ENCODE results near the gene SULT1E1.

DNA sequence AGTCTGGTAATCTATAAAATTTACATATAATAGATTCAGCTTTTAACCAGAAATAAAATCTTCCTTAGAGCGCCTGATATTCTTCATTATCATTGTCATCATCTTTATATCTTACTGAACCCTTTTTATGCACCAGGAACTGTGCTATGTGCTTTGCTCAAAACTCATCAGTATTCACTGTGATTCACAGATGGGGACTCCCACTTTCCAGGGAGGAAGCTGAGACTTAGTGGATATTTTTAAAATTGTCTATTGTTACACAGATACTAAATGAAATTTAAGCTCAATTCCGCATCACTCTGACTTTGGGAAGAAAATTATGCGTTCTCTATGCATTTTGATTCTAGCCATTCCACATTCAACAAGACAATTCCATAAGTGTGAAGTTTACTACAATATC is 34.8 kb upstream of the SULT1E1 start:
- TF ChIP-seq, protein P1, sequence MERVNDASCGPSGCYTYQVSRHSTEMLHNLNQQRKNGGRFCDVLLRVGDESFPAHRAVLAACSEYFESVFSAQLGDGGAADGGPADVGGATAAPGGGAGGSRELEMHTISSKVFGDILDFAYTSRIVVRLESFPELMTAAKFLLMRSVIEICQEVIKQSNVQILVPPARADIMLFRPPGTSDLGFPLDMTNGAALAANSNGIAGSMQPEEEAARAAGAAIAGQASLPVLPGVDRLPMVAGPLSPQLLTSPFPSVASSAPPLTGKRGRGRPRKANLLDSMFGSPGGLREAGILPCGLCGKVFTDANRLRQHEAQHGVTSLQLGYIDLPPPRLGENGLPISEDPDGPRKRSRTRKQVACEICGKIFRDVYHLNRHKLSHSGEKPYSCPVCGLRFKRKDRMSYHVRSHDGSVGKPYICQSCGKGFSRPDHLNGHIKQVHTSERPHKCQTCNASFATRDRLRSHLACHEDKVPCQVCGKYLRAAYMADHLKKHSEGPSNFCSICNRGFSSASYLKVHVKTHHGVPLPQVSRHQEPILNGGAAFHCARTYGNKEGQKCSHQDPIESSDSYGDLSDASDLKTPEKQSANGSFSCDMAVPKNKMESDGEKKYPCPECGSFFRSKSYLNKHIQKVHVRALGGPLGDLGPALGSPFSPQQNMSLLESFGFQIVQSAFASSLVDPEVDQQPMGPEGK (CRISPR knock-in tag; IDR thresholded peaks at IDR 0.05; ENCODE audit: borderline replicate concordance), result no peak
- no peak for TF ChIP-seq ZFP30 (CRISPR knock-in tag; IDR thresholded peaks at IDR 0.05)
- TF ChIP-seq ZNF8 (CRISPR knock-in tag; IDR thresholded peaks at IDR 0.05), result no peak
- TF ChIP-seq, protein P2, sequence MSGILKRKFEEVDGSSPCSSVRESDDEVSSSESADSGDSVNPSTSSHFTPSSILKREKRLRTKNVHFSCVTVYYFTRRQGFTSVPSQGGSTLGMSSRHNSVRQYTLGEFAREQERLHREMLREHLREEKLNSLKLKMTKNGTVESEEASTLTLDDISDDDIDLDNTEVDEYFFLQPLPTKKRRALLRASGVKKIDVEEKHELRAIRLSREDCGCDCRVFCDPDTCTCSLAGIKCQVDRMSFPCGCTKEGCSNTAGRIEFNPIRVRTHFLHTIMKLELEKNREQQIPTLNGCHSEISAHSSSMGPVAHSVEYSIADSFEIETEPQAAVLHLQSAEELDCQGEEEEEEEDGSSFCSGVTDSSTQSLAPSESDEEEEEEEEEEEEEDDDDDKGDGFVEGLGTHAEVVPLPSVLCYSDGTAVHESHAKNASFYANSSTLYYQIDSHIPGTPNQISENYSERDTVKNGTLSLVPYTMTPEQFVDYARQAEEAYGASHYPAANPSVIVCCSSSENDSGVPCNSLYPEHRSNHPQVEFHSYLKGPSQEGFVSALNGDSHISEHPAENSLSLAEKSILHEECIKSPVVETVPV (CRISPR knock-in tag; IDR thresholded peaks at IDR 0.05), result no peak
- no peak for TF ChIP-seq ISL1 (CRISPR knock-in tag; IDR thresholded peaks at IDR 0.05)

Measured in SK-N-SH treated with all-trans-retinoic acid at 6 μM for 48 hours (cell line).